HG02970 (cell line): Measurements from ENCODE around the gene PLEKHJ1.

ENCODE experiments used
- ATAC-seq: cut with Tn5 transposase; IDR thresholded peaks from one replicate; pipeline ENCODE4 v1.9.1; 2021; ENCODE audit warnings: mild to moderate bottlenecking, moderate library complexity, moderate number of reproducible peaks; ENCODE audit not compliant: unreplicated experiment, low FRiP score

PLEKHJ1 gene

DNA sequence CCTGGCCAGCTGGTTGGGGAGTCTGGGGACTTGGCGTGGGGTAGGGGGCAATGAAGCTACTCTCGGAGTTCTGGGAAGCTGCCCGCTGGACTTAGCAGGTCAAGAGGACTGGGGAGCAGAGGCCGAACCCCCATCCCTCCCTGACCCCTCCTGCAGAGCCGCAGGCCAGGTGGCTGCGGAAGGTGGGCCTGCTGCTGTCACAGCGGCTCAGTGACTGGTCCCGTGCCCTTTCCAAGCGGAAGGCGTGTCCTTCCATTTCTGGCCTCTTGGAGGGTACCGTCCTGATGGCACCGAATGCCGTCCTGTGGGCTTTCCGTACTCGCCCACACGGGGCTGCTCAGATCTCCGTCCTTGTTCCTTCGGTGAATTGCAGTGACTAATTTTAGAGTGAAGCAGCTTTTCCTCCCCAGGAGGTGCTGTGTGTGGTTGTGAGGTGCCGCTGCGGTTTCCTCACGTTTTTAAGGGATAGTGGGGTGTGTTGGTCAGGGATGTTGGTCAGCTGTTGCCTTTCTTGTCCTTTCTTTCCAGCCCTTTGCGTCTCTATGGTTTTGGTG, 51.6 kb downstream of the PLEKHJ1 start:
- ATAC-seq: no peak
